Posterior cingulate gyrus (tissue), 11 donors: ENCODE measurements around the gene FBXO7.
A peak's percentile ranks its signal among the peaks of the same experiment; 100 is the strongest.

Source experiments
- DNase-seq, 10 donors: peaks; one replicate each; pipeline versions ENCODE4 v3.0.0 to v3.0.0-alpha.2; 2020 to 2021; ENCODE audit warnings: mixed read lengths in 3 of 10
- intact Hi-C: fragments of 100-400 bp; cut with DNase I; formaldehyde crosslinking; loops from one replicate; pipeline ENCODE4 v1.15.1; 2023

Gene FBXO7

GRCh38 chr22:32528984-32529982 lies 54.7 kb downstream of the FBXO7 start:
- intact Hi-C loops: loop anchor here (1.0 to 2.0 kb wide), 3 partner anchors 54 to 471 kb away; partner anchors contain the start of gene FBXO7

GRCh38 chr22:32531228-32531627 lies 56.6 kb downstream of the FBXO7 start:
- intact Hi-C loops: loop anchor here (10.0 kb wide), 1 partner anchor 454 kb away; no protein-coding TSS in a partner anchor
- no peak for DNase-seq

More at GRCh38 chr22:32528984-32529982, 54.7 kb downstream of the FBXO7 start:
- peak; percentile 76 to 98 (median 88) for DNase-seq

DNA sequence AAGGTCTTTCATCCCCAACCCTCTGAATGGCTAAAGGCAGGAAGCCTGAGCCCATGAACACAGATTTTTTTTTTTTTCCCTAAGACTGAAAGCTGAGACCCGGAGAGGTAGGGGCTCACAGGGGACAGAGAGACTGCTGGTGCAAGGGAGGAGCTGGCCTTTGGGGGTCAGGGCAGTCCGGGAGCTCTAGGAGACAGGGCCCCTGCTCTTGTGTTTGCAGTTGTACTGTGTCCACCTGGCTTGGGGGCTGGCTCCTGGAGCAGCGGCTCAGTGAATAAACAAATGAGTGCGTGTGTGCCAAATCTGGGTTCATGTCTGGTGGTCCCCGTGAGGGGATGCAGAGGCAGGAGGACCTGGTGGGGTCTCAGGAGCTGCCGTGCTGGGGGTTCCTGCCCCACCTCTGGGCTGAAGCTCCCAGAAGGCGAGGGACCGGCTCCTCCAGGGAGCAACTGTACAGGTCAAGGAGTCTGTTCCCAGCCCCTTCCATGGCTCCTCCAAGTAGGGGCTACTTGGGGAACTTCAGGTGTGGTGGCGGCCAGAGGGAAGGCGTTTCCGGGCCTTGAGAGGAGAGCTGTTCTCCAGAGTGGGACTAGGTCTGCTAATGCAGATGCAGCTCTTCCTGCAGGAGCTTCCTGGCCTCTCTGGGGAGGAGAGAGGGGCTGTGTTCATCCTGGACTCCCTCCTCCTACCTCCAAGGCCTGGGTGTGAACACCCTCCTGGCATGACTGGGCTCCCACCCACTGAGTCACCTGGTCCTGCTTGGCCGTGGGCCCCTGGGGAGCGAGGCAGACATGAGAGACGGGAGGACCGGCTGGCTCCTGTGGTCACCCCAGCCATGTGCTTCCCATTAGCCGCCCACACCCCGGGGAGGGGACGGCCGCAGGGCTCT lies 57.6 kb downstream of the FBXO7 start:
- intact Hi-C loops: loop anchor here (10.0 kb wide), 1 partner anchor 453 kb away; no protein-coding TSS in a partner anchor
- peak in 4 of 10 donors; percentile 32 to 86 (median 64) for DNase-seq

GRCh38 chr22:32532820-32533128 lies 58.2 kb downstream of the FBXO7 start:
- intact Hi-C loops: loop anchor here (10.0 kb wide), 1 partner anchor 452 kb away; no protein-coding TSS in a partner anchor
- no peak for DNase-seq

- intact Hi-C loops: loop anchor here (10.0 kb wide), 1 partner anchor 451 kb away; no protein-coding TSS in a partner anchor
- DNase-seq: peak in 5 of 10 donors; percentile 28 to 88 (median 79)
These were observed 58.9 kb downstream of the FBXO7 start for GRCh38 chr22:32533265-32534111.

GRCh38 chr22:32534252-32535235 lies 59.9 kb downstream of the FBXO7 start:
- no peak for DNase-seq
- intact Hi-C loops: loop anchor here (5.0 to 10.0 kb wide), 2 partner anchors 123 to 450 kb away; no protein-coding TSS in a partner anchor

- intact Hi-C loops: loop anchor here (5.0 to 10.0 kb wide), 2 partner anchors 122 to 449 kb away; no protein-coding TSS in a partner anchor
These were observed 61.0 kb downstream of the FBXO7 start for GRCh38 chr22:32535531-32536190.

GRCh38 chr22:32536352-32536751 lies 61.7 kb downstream of the FBXO7 start:
- intact Hi-C loops: loop anchor here (5.0 to 10.0 kb wide), 2 partner anchors 121 to 448 kb away; no protein-coding TSS in a partner anchor

More at GRCh38 chr22:32535531-32536190, 61.0 kb downstream of the FBXO7 start:
- DNase-seq: no peak

GRCh38 chr22:32538521-32538920 lies 63.9 kb downstream of the FBXO7 start:
- no peak for DNase-seq
- intact Hi-C loops: loop anchor here (5.0 to 10.0 kb wide), 2 partner anchors 119 to 446 kb away; no protein-coding TSS in a partner anchor

More at GRCh38 chr22:32536352-32536751, 61.7 kb downstream of the FBXO7 start:
- no peak for DNase-seq

- no peak for DNase-seq
- intact Hi-C loops: loop anchor here (5.0 to 10.0 kb wide), 2 partner anchors 117 to 445 kb away; no protein-coding TSS in a partner anchor
These were observed 65.2 kb downstream of the FBXO7 start for GRCh38 chr22:32539631-32540421.

DNA sequence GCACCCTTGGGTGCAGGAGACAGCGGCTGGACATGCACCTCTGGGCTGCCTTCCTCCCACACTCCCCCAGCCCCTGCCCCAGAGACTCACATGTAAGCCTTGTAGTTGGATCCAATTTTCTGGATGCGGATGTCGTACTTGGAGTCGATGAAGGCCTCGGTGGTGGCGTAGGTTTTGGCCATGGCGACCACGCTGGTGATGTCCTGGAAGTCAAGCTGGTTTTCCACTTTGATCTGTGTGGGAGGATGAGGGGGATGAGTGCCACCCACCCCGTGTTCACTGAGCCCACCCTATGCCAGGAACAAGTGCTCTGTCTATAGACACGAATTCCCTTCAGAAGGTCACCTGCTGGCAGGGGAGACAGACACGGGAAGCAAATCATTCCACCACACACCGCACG lies 66.9 kb downstream of the FBXO7 start:
- DNase-seq: no peak
- intact Hi-C loops: no loop called here

- intact Hi-C loops: no loop called here
These were observed 67.6 kb downstream of the FBXO7 start for GRCh38 chr22:32542066-32542676.

DNA sequence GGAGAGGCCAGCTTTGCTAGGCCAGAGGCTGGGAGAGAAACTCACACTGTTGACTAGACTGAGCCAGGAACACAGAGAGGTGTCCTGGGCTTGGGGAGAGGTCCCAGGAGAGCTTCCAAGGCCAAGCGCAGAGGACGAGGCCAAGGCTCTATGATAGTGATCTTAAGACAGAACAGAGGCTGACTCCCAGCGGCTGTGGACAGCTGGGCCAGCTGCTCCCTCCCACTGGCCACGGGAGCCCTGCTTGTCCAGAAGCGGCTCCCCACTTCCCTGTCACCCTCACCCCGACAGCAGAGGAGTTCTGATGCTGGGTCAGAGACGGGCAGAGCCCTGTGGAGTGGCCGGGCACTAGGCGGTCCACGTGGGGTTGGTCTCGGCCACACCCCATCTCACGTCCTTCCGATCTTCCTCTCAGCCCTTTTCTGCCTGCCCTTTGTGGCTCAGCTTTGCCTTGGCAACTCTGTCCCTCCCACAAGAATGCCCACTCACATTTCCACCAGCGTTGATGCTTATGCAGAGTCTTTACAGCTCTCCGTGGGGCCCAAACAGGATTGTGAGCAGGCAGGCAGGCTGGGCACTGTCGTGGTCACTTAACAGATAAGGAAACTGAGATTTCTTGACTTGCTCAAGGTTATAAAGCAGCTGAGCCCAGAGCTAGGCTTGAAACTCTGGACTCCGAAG lies 68.2 kb downstream of the FBXO7 start:
- DNase-seq: no peak
- intact Hi-C loops: no loop called here

More at GRCh38 chr22:32542066-32542676, 67.6 kb downstream of the FBXO7 start:
- DNase-seq: no peak

GRCh38 chr22:32544953-32545558 lies 70.4 kb downstream of the FBXO7 start:
- no peak for DNase-seq
- intact Hi-C loops: no loop called here

DNA sequence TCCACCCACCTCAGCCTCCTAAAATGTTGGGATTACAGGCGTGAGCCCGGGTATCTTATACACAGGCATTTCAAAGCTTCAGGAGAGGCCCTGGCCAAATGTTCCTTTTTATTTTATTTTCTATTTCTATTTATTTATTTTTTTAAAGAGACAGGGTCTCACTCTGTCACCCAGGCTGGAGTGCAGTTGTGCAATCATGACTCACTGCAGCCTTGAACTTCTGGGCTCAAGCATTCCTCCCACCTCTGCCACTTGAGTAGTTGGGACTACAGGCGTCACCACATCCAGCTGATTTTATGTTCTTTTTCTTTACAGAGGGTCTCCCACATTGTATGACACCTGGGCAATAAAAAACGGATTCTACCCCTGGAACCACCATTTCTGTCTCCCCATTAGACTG lies 71.2 kb downstream of the FBXO7 start:
- no peak for DNase-seq
- intact Hi-C loops: no loop called here
